Body of pancreas (tissue), 4 donors: Measurements from ENCODE around the gene SLC16A8.

ENCODE experiments used
- POLR2A ChIP-seq, 3 donors: fragments of 450-650 bp; IDR thresholded peaks; one replicate each; pipeline ENCODE4 v1.6.1; 2016; ENCODE audit warnings: antibody characterized with exemption in 3 of 3, mild to moderate bottlenecking in 2 of 3
- TF ChIP-seq, protein P1 (sequence below), 7 experiments: fragments of 450-650 bp in 4 of 7; fragments of 200-600 bp in 3 of 7; sonication (generic) in 3 of 7; IDR thresholded peaks; one replicate each; pipeline ENCODE4 v1.5.1; 2016 to 2019; ENCODE audit warnings: antibody characterized with exemption in 7 of 7

DNA sequence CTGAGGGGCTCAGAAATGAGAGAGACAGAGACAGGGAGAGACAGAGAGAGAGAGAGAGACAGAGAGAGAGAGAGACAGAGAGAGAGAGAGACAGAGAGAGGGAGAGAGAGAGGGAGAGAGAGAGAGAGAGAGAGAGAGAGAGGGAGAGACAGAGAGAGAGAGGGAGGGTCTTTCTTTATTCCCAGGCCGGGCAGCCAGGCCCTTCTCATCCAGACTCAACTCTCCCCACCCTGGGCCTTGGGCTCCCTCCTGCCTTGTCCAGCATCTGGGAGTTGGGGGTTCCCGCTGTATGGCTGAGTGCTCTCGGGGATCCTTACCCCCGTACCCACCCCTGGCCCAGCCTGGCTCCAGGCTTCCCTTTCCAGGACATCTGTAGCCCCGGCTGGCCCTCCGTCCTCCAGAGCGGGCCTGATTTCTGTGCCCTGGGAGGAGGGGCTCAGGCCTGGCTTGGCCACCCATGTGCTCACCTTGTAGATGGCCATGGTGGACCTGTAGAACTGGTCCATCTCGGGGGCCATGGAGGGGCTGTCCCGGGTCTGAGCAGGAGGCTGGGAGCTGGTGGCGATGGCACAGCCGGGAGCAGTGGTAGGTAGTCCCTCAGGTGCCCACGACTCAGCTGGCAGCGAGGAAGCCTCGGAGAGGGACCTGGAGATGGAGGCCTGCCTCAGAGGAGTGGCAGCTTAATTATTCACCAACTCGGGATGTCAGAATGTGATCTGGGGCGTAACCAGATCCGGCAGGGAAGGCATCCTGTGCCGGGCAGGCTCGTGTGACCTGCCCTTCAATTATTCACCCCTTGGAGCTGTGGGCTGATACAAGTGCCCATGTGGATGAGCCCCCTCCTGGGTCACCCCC, 26.3 kb upstream of the SLC16A8 start, which contains the start of gene BAIAP2L2:
- TF ChIP-seq, protein P1, sequence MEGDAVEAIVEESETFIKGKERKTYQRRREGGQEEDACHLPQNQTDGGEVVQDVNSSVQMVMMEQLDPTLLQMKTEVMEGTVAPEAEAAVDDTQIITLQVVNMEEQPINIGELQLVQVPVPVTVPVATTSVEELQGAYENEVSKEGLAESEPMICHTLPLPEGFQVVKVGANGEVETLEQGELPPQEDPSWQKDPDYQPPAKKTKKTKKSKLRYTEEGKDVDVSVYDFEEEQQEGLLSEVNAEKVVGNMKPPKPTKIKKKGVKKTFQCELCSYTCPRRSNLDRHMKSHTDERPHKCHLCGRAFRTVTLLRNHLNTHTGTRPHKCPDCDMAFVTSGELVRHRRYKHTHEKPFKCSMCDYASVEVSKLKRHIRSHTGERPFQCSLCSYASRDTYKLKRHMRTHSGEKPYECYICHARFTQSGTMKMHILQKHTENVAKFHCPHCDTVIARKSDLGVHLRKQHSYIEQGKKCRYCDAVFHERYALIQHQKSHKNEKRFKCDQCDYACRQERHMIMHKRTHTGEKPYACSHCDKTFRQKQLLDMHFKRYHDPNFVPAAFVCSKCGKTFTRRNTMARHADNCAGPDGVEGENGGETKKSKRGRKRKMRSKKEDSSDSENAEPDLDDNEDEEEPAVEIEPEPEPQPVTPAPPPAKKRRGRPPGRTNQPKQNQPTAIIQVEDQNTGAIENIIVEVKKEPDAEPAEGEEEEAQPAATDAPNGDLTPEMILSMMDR (IDR thresholded peaks at IDR 0.05), result no peak
- no peak for TF ChIP-seq POLR2A (IDR thresholded peaks at IDR 0.05)
